NCI-H748 (cell line): ENCODE measurements around the gene DCUN1D3.

Source experiments
- DNase-seq: peaks from one replicate; lab custom pipeline; 2025; ENCODE audit not compliant: unreplicated experiment; lab: John Stamatoyannopoulos, UW

Gene DCUN1D3

DNA sequence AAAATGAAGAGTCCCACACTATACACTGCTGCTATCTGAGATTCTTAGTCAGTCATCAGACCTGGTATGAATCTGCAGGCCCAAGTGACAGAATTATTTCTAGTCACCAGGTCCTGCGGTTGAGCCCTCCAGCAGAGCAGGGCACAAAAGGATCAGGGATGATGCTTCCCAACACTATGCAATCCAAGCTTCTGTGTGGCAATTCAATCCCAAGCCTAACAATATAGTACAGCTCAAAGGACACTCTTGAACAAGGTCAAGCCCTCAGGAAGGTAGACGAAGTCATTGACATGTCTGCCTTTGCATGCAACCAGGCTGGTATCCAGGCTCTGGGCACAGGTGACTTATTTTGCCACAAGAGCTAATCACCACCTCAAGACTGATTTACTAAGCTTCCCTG is 5.8 kb downstream of the DCUN1D3 start:
- no peak for DNase-seq

DNA sequence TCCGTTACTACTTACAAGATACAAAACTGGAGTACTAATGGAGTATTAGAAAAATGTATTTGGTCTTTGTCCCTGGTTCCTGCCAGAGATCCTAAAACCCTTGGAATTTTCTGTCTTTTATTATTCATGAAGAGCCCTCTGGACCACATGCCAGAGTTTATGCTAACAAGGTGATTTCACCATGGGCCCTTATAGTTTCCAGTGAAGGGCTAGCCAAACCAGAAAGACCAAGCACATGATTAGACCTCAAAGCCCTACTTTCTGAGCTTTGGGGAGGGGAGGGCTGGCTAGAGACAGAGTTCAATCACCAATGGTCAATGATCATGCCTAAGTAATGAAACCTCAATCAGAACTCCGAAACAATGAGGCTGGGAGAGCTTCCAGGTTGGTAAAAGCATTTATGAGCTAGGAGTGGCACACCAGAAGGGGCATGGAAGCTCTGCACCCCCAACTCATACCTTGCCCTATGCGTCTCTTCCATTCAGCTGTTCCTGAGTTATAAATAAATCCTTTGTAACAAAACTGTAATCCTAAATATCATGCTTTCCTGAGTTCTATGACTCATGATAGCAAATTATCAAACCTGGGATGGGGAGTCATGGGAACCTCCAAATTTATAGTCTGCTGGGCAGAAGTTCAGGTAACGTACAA is 10.4 kb downstream of the DCUN1D3 start:
- DNase-seq = no peak

DNA sequence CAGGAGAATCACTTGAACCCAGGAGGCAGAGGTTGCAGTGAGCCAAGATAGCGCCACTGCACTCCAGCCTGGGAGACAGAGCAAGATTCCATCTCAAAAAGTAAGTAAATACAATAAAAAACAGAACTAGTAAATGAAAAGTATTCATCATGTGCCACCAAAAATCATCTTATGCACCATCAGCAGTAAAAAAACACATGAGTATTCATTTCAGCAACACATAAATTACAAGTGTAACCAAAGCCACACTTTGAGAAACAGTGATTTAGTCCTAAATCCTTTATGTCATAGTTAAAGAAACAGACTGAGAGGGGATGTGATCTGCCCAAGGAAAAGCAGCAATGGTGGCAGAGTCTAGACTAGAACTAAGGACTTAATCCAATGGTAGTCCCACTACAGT is 13.0 kb downstream of the DCUN1D3 start:
- no peak for DNase-seq

DNA sequence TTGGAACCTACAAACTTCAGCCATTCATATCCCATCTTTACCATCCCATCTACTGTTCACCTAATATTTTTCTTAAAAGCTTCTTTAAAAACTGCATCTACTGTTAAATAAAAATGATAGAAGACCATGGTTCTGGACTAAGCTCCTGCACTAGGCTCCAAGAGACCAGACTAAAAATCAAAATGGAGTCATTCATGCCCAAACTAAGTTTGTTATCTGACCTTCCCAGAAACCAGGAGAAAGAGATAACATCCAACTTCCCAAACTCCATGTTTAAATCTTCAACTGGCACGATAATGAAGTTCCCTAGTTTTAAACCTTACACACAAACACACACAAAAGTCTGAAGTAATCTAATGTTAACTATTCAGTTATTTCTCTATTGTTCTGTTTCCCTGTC is 13.8 kb downstream of the DCUN1D3 start:
- no peak for DNase-seq

DNA sequence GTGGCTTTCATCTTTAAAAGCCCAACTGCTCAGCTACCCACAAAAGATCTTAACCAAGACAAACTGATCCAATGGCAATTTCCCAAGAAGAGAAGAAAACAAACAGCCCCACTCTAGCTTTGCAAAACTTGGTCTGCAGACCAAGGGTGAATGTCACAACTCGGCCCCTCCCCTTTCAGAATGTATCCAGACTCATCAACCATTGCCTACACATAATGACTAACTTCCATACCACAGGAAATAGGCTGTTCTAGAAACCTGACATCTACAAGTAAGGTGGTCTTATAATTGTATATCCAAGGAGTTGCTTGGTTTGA is 16.0 kb downstream of the DCUN1D3 start:
- no peak for DNase-seq

DNA sequence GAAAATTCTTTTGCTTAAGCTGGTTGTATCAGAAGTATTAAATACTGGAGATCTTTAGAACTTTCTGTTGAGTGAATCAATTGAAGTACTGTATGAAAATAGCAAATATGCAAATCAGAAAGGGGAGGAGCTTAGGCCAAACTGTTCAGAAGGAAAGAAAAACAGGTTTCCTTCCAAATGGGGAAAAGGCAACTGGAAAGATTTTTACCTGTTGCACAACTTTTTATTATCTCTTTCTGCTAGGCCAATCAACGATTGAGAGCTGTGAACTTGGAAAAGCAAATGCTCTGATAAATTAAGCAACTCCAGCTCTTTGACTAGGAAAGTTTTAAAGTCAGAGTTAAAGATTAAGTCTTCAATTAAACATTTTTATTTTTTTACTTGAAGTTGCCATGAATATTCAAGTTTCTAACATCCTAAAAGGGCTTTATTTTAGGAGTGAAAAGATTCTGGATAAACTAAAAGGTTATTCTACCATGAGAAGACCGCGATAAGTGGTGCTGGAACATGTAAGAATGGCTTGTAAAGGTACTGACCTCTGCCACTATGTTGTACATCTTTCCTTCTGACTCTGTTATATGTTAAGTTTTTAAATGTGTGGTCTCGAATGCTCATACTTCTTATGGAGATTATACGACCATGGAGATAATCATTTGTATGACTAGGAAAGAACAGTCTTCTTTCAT is 16.5 kb downstream of the DCUN1D3 start:
- no peak for DNase-seq

DNA sequence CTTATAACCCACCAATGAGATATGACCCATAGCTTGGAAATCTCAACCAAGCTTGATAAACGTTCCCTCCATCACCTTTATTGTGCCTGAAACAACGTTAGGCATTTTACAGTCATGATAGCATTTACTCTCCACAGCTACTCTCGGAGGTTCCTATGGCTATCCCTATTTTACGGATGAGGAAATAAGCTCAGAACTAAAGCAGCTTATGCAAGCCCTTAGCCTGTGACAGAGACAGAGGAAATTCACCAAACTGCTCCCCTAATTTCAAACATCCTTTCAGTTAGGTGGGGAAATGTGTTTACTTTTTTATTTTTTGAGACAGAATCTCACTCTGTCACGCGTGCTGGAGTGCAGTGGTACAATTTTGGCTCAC is 18.7 kb downstream of the DCUN1D3 start:
- DNase-seq = no peak

DNA sequence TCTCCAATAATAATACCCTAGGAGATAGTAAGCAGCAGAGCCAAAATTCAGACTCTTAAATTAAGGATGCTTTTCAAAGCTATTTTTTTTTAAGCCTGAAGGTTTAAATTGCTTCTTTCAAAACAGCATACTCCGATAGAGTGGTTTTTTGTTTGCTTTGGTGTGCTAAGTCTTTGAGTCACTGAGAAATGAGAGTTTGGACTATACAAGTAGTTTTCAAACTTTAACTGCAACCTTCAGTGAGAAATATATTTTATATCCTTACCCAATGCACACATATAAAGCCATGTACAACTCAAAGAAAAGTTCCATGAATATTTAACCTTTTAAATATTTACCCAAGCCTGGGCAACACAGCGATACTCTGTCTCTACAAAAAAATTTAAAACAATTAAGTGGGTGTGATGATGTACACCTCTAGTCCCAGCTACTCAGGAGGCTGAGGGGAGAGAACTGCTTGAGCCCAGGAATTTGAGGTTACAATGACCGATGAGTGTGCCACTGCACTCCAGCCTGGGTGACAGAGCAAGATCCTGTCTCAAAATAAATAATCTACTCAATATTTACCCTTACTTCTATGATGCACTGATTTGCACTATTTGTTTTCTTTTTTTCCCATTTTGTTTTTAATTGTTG is 19.2 kb downstream of the DCUN1D3 start:
- DNase-seq = no peak

DNA sequence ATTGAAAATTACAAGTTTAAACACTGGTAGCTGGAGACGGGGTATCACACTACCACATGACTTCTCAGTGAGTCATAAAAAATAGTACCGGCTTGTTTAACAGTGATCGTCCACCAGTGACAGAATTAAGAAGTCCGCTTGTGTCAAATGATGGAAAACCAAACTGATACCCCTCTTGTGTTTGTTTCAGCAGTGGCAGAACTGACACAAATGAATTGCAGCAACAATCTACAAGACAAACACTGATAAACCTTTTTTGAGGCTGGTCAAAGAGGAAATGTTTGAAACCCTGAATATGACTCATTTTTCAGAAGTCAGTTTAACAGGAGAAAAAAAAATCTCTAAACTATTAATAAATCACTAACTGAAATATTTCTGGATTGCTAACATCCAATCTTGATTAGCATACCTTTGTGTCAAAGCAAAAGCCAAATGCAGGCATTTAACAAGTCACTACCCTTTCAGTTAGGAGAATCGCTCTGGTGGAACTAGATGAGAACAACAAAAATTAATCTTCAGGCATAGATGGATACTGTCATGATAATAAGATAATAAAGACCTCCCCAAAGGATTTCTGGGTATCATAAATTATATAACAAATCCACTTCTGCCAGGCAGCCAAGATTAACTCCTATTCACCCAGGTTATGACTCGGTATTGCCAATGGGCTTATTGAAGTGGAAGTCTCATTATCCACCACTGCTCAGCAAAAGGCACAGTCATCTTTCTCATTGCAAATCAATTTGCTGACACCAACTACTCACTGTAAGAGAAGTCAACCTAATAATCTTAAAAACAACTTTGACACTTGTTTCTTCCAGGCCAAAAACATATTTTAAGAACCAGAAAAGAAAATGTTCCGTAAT is 20.8 kb downstream of the DCUN1D3 start:
- no peak for DNase-seq

DNA sequence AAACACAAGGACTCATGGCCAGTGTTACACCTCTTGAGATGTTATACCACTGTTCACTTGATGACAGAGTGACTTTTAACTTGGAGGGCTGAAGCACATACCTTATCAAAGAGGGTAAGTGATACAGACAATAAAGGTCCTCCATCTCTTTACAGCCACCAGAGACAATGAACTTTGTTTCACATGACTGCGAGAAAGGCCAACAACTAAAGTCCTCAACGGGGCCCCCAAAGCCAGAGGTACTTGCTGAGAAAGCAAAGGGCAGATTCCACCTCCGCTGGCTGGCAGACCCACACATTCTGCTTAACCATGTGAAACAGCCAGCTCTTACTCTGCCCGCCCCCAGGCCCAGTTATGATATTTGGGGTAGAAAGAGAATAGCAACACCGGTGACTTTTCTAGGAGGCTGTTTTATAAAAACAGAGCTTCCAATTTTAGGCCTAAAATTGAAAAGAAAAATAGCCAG is 21.4 kb downstream of the DCUN1D3 start:
- DNase-seq = no peak

DNA sequence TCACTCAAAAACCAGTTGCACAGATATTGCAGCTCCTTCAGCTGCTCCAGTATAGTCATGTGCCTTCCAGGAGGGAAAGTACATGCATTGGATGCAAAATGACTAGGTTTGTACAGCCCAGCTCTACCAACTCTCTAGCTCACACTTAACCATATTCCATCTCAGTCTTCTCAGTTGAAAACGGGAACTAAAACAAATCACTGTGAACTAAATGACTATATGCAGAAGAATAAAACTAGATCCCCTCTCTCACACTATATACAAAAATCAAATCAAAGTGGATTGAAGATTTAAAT is 24.9 kb downstream of the DCUN1D3 start:
- DNase-seq = no peak

DNA sequence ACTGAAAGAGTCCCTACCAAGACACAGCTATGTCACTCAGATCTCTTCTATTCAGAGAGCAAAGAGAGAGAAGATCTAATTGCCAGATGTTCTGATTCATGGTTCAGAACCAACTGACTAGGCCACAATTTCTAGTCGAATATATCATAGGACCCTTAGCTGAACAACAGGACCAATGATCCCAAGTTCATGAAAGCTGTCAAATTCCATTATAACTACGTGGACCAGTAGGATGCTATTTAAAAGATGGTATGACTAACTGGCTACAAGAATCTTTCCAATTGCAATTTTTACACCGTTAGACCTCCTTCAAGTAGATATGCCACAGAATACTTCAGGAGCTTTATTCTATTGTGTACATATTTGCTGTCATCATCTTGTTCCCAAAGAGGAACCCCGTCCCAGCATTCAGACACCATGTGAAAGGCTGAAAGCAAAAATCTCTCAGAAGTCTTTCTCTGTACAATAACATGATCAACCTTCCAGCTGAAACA is 26.0 kb downstream of the DCUN1D3 start:
- DNase-seq = no peak

DNA sequence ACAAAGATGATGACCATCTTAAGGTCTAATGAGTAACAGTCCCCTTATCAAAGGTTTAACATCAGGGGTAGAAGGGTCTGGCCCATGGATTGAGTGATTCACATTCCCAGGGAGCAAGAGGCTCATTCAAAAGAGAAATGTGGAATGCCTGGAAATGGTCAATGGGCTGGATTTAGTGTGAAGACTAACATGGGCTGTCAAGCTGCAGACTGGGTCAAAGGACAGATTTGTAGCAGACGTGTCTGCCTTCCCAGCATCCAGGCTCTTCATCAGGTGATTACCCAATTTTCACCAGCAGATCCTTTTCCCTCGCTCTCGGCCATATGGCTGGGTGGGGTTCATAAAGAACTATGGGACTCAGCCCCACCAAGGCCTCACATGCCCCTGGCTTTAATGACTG is 26.8 kb downstream of the DCUN1D3 start:
- DNase-seq = no peak

DNA sequence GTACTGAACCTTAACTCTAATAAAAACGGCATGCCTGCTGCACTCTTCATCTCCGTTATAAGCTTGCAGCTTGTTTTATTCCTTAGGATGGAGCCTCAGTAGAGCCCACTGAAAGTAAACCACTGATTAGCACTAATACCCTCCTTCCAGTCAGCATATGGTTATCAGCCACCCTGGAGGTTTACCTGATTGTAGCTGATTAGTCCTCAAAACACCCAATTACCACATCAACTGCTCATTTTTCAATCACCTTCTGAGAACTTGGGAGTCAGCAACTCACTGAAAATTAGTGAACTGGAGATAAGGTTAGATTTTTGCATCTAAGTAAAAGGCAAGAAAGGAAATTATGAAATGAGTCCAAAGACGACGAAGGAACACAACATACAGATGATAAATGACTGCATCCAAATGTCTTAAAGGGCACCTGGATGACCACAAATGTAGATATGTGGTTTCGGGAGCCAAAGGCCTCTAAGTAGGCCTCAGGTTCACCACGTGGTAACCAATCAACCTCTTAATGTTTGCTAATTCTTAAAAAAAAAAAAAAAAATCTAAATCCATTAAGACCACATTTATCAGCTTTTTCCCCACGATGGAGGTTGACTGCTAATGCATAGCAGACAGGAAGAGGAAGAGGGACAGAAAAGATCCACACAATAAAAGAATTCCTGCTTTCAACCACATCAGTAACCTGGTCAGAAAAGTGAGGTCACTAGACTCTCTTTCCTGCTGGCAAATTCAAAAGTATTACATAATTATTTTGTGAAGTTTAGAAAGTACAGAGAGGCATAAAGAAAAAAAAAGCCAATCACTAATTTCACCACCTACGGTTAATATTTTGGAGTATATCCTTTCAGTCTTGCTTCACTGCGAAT is 28.0 kb downstream of the DCUN1D3 start:
- DNase-seq = no peak

DNA sequence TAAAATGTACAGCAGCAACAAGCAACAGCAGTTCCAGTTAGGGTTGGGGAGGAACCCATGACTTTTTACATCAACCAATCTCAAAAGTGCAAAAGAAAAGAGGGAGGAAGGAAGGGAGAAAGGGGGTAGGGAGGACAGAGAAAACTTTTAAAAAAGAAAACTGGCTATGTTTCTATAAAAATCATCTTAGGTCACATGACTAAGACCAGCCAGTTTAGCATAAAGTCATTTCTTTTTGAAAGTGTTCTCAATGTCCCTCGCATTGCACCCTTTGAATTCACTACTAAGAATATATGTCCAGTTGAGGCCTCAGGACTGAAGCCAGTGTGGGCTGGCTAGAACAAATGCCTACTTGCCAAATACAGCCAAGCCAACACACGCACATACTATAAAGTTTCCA is 28.9 kb downstream of the DCUN1D3 start:
- DNase-seq = no peak

DNA sequence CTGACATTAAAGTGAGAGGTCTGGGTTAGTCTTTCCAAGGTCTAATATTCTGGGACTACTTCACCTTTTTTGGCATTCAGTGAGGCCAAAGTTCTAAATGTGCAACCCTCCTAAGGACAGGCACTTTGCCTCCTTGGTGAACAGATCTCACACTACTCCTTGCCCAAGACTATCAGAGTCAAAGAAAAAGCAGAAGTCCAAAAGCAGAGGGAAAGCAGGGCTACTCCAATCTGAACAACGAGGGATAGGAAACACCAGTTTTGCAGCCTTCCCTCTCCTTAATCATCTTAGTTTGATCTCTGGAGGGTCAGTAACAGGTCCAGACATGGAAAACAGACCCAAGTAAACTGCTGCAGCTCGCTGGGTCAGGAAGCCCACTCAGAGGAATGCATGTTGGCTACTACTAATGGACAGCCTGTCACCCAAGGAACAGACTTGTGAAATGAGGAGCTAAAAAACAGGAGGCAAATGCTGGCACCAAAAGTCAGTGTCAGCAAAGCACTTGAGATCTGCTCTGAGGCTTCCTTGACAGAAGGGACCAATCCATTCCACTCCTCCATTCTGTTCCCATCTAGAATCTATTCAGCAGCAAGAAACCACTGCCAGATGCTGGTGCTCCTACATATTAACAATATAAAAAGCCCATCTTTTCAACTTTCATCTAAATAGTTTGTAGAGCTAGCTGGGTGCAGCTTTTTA is 29.9 kb downstream of the DCUN1D3 start:
- no peak for DNase-seq

DNA sequence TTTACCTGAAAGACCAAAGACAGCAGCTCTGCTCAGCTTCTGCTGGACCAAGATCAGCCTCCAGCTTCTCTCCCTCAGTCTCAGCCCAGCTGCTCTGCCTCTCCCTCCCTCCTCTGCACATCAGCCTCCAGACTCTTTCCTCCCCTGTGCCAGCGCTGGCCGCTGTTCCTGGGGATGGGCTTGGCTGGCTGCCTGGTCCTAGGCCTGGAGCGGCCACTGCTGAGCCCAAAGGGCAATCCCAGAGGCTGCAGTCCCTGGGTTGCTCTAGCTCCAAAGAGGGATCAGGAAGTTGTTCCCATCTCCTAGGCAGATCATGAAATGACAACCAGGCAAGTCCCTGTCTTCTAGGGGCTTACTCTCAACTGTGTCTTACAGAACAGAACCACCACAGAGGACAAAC is 31.3 kb downstream of the DCUN1D3 start:
- DNase-seq = no peak

DNA sequence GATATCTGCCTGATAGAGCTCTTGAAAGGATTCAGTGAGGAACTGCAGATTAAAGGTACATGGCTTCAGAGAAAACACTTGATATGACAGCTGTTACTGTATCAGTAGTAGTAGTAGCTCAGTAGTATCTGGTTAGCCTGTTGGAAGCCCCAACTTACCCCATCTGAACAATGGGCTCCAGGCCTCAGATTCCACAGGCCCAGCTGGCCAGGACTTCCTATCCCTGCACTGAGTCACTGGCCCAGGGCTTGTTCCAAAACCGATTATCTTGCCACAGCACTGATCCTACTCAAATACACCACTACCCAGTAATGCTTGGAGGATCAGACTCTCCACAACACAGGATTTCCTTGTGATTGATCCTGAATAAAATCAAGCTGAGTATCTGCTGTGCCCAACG is 32.6 kb downstream of the DCUN1D3 start:
- DNase-seq = no peak

DNA sequence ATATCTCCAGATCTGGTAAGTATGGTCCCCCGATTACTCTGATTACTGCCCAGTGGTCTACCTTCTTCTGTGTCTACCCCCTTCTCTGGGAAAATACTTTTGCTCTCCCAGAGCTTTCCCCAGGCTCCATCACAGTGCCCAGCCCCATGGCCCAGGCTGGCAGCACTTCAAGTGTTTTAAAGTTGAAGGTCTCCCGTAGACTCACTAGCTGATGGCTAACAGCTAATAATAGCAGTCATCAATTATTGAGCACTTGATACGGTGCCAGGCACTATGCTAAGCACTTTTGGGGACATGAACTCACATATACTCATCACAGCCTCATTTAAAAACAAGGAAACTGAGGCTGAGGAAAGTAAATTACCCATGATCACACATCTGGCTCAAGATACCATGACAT is 33.4 kb downstream of the DCUN1D3 start:
- DNase-seq = no peak

DNA sequence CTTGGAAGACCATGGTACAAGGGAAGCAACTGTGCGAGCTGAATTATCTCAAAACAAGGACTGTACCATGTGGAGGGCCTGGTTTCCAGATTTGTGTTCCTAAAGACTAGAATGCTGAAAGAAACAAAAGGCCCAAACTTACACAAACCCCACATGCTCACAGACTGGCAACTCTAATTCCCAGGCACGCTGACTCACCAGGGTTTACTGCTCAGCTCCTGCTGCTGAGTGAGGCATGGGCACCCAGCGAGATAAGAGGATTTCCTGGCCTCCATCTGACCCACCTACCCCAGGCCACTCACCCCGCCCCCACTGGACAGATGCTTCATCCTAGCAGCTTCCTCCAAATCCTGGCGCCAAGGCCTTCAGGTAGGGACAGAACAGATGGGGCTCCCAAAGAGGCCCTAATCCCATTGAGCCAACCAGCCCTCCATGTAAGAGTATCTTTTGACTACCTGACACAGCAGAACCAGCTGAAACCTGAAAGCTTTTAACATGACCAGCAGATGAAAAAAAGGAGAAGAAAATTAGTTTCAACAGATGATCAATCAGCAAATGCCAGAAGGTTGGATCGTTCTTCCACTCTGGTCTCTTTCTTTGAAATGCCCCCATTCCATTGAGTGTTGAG is 33.9 kb downstream of the DCUN1D3 start:
- DNase-seq = no peak
